HG02981 (cell line): Measurements from ENCODE around the gene SLC11A1.
A peak's percentile ranks its signal among the peaks of the same experiment; 100 is the strongest.

Experiments
- ATAC-seq: cut with Tn5 transposase; IDR thresholded peaks from one replicate; pipeline ENCODE4 v1.9.1; 2021; ENCODE audit warnings: mild to moderate bottlenecking, moderate library complexity; ENCODE audit not compliant: unreplicated experiment

Gene SLC11A1

DNA sequence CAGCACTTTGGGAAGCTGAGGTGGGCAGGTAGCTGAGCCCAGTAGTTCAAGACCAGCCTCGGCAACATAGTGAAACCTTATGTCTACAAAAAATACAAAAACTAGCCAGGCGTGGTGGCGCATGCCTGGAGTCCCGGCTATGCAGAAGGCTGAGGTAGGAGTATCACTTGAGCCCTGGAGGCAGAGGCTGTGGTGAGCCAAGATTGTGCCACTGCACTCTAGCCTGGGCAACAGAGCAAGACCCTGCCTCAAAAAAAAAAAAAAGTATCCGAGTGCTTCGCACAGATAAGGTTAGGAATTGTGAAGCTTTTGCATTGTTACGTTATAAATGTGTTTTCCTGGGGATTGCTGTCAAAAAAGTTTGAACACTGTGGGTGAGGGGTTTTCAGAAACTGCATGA lies 21.7 kb downstream of the SLC11A1 start:
- ATAC-seq = no peak

DNA sequence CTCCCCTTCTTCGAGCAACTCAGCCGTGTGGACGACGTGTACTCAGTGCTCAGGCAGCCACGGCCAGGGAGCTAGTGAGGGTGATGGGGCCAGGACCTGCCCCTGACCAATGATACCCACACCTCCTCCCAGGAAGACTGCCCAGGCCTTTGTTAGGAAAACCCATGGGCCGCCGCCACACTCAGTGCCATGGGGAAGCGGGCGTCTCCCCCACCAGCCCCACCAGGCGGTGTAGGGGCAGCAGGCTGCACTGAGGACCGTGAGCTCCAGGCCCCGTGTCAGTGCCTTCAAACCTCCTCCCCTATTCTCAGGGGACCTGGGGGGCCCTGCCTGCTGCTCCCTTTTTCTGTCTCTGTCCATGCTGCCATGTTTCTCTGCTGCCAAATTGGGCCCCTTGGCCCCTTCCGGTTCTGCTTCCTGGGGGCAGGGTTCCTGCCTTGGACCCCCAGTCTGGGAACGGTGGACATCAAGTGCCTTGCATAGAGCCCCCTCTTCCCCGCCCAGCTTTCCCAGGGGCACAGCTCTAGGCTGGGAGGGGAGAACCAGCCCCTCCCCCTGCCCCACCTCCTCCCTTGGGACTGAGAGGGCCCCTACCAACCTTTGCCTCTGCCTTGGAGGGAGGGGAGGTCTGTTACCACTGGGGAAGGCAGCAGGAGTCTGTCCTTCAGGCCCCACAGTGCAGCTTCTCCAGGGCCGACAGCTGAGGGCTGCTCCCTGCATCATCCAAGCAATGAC lies 22.4 kb downstream of the SLC11A1 start:
- no peak for ATAC-seq

- ATAC-seq = no peak
Observed at GRCh38 chr2:218405086-218405745, 23.1 kb downstream of the SLC11A1 start.

- no peak for ATAC-seq
Observed at GRCh38 chr2:218405746-218406208, 23.7 kb downstream of the SLC11A1 start.

DNA sequence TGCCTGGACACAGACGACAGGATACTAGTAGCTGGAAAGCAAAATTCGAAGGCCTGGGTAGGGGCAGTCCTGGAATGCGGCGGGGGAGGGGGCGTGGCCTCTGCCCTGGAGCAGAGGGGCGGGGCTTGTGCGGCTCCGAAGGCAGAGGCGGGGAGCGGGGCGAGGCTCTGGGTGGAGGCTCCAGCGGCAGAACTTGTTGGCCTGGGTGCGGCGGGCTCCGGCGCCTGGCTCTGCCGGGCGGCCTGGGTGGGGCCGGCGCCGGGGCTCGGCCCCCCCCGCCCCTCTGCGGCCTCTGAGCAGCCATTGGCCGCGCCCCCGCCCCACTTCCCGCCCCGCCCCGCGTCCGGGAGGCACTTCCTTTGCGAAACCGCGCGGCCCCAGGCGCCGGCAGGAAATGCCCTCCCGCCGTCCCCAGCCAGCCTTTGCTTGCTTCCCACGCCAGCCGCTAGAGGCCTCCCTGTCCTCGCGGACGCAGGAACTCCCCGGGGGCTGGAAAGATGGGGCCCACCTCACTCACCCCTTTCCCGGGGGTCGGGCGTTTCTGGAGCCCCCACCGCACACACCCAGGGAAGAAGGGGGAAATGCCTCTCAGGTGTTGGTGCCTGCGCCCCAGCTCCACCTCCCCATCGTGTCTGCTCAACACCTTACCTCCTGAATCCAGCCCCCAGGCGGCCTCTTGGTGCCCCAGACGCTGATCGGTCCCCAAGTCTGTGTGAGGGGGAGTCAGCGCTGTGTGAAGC lies 24.3 kb downstream of the SLC11A1 start:
- peak; percentile 86 for ATAC-seq

DNA sequence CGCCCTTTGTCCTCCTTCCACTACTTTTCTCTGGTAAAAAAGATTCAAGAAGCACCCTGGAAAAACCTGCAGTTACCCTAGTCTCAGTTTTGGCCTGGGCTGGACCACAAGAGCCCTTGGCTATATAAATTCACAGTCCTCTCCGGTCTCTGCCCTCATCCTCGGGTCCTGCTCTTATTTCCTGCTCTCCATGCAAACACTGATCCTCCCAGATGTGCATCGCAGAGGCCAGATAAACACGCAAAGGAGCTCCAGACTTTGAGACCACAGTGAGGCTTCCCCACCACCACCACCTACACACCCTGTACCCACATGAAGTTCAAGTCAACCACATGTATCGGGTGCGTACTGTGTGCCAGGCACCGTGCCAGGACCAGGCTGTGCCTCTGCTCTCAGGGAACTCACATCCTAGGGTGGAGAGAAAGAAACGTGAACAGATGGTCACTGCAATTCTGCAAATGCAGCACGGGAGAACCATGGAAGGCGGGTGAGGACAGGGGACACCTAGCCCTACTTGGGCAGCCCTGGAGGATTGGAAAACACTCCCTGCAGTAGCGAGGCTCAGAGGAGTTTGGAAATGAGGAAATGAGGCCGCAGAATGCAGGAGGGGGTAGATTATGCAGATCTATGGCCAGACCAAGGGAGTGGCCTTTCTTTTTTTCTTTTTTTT lies 25.0 kb downstream of the SLC11A1 start:
- ATAC-seq = no peak

DNA sequence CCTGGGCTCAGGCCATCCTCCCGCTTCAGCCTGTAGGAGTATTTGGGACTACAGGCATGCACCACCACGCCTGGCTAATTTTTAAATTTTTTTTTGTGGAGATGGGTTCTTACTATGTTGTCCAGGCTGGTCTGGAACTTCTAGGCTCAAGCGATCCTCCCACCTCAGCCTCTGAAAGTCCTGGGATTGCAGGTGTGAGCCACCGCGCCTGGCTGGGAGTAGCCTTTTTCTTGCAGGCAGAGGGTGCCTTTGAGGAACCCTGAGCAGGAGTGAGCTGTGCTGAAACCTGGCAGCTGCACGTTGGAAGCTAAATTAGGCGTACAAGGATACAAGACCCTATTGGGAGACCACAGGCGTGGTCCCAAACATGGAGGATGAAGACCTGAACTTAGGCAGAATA lies 25.6 kb downstream of the SLC11A1 start:
- ATAC-seq = no peak

- ATAC-seq = no peak
Observed at GRCh38 chr2:218418321-218418716, 36.2 kb downstream of the SLC11A1 start.

GRCh38 chr2:218418717-218419458 lies 36.8 kb downstream of the SLC11A1 start, which contains the start of gene VIL1:
Gene VIL1 (plus strand): TSS chr2:218419123. CDS start chr2:218423779, 4,656 bp downstream.
- no peak for ATAC-seq

DNA sequence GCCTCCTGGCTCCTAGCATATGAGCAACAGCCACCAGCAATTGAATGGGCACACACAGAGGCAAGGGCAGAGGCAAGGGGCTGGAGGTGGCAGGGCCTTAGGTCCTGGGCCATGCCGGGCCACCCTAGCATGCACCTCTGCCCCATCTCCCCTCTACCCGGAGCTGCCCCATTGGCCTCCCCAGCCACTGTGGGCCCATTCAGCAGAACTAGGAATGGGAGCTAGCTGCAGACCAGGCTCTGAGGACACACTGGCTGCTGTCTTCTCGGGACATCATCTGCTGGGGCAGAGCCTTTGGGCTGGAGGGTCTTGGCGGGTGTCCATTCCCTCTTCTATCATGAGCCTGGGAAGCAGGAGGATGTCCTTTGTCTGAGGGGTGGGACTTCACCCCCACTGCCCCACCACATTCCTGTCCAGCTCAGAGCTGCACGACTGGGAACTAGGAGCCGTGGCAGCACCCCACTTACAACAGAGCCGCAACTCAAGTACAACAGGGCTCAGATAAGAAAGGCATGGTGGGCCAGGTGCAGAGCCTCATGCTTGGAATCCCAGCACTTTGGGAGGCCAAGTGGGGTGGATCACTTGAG lies 37.6 kb downstream of the SLC11A1 start:
- ATAC-seq = no peak

DNA sequence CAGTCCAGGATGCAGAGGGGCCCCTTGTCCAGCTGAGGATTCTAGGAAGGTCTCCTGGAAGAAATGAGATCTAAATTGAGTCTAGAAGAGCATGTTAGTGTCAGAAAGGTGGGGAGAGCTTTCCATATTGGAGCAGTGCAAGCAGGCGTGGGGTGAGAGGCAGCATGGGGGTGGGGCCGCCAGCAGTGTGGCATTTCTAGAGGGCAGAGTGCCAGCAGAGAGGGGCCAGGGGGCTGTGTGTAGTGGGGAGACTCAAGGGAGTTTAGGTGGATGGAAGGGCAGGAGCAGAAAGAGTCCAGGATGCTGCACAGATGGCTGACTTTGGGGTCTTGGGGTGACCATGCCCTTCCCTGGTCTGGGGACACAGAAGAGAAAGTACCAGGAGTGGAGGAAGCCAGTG lies 39.0 kb downstream of the SLC11A1 start:
- ATAC-seq = no peak

- ATAC-seq = no peak
Observed at GRCh38 chr2:218422403-218423086, 40.5 kb downstream of the SLC11A1 start.

DNA sequence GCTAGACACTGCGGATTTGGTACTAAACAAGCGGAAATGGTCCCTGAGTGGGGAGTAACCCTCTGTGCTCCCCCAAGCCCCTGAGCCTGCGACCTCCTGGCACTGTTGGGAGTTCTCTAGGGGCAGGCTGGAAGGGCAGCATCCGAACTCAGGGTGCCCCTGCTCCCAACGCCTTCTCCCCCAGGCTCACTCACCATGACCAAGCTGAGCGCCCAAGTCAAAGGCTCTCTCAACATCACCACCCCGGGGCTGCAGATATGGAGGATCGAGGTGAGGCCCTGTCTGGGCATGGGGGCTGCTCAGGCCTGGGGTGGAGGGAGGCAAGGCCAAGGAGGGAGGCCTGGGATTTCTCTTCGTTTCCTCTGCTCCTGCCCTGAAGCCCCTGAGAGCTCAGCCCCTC lies 41.5 kb downstream of the SLC11A1 start:
- ATAC-seq = no peak

DNA sequence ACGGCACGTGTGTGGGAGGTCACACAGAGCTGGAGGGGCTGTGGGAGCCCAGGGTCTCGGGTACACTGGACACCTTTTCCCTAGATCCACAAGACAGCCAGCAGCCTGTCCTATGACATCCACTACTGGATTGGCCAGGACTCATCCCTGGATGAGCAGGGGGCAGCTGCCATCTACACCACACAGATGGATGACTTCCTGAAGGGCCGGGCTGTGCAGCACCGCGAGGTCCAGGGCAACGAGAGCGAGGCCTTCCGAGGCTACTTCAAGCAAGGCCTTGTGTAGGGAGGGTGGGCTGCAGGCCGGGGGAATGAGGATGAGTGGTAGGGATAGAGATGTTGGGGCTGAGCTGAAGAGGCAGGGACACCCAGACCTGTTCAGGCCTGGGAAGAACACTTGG lies 43.5 kb downstream of the SLC11A1 start:
- ATAC-seq = no peak

DNA sequence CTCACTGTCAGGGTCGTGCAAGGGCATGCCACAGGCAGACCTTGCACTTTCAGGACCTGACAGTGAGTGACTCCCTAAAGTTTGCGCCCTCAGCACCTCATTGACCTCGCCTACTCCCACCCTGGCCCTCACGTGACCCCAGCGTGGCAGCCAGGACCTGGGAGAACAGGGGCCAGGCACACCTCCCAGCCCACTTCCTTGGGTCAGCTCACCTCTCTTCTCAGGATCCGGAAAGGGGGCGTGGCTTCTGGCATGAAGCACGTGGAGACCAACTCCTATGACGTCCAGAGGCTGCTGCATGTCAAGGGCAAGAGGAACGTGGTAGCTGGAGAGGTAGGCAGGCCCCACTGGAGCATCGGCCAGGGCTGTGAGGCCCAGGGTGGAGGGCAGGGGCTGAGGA lies 45.7 kb downstream of the SLC11A1 start:
- no peak for ATAC-seq

DNA sequence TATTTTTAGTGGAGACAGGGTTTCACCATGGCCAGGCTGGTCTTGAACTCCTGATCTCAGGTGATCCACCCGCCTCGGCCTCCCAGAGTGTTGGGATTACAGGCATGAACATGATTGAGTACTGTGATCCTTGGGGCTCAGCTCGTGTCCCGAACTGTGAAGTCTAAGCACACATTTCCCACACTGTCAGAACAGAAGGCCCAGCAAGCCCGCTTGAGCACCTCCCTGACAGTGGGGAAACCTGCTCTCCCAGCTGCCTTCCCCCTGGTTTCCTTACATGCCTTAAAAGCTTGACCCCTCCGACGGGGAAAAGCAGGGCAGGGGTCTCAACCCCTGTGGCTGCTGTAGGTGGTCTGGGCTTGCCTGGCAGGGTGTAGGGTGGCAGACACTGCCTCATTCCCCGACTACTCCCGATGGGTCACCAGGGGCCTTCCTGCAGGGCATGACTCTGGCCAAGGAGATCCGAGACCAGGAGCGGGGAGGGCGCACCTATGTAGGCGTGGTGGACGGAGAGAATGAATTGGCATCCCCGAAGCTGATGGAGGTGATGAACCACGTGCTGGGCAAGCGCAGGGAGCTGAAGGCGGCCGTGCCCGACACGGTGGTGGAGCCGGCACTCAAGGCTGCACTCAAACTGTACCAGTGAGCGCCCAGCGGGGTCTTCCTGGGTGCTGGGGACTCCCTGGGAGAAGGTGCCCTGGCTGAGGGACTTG lies 46.9 kb downstream of the SLC11A1 start:
- no peak for ATAC-seq

DNA sequence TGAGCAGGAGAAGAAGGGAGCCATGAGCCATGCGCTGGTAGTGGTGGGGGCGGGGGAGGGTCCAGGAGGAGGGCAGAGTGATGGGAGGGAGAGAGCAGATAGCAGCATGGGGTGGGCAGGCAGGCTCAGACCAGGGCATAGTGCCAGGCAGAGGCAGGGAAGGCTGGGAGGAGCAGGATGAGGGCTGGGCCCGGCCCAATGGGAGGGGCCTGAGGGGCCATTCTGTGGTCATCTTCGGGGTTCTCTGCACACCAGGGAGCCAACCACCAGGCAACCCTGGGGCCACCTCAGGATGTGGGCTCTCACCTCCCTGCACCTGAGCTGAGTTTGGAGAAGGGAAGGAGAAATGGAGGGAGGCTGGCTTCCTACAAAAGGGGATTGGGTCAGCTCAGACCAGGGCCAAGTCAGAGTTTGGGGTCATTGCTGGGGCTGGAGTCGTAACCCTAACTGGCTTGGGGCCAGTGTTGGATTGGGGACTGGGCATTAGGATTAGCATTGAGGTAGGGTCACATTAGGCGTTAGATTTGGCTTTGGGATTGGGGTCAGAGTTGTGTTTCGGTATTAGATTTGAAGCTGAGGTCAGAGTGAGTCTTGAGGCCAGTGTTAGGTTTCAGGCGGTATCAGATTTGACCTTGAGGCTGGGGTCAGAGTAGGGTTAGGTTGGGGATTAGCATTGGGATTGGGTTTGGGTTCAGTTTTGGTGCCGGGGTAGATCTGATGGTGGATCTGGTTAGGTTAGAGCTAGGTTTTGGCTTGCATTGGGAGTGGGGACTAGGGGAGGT lies 48.0 kb downstream of the SLC11A1 start:
- ATAC-seq = no peak

DNA sequence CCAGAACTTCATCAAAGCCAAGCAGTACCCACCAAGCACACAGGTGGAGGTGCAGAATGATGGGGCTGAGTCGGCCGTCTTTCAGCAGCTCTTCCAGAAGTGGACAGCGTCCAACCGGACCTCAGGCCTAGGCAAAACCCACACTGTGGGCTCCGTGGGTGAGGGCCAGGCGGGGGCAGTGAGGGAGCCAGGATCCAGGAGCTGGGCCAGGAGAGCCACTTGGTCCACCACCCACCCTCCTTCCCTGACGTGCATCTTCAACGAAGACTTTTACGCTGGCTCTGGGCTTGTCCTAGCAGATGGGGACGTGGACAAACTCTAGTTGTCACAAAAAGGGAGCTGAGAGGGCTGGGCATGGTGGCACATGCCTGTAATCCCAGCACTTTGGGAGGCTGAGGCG lies 48.6 kb downstream of the SLC11A1 start:
- no peak for ATAC-seq
